H9 (cell line): Measurements from ENCODE around the gene CIPC. TPM values are rescaled to one million over a fixed set of nuclear protein-coding genes. Genes with fewer than 3 reads are reported as not detected.

Source experiments
- DNase-seq: peaks from one replicate; pipeline ENCODE4 v3.0.0-alpha.2; 2017
- H2AFZ ChIP-seq: one replicate; pipeline ENCODE4 v1.6.1; 2013; ENCODE audit warnings: mild to moderate bottlenecking, low read length, control low read depth, moderate library complexity
- H2AK5ac ChIP-seq: 2 replicates; pipeline ENCODE4 v1.6.1; 2013; ENCODE audit warnings: low read length, control low read depth, mixed read lengths; ENCODE audit not compliant: insufficient read length
- H2BK120ac ChIP-seq: one replicate; pipeline ENCODE4 v1.6.1; 2013; ENCODE audit warnings: low read depth, mild to moderate bottlenecking, low read length, control low read depth, inconsistent platforms; ENCODE audit not compliant: poor library complexity, severe bottlenecking
- H2BK12ac ChIP-seq: 2 replicates; pipeline ENCODE4 v1.6.1; 2013; ENCODE audit warnings: low read length, control low read depth, mixed read lengths, low read depth; ENCODE audit not compliant: insufficient read length
- H2BK15ac ChIP-seq: 2 replicates; pipeline ENCODE4 v1.6.1; 2013; ENCODE audit warnings: low read depth, low read length, control low read depth
- H2BK20ac ChIP-seq: one replicate; pipeline ENCODE4 v1.6.1; 2013; ENCODE audit warnings: low read depth, mild to moderate bottlenecking, low read length, control low read depth, inconsistent platforms; ENCODE audit not compliant: poor library complexity, severe bottlenecking
- H2BK5ac ChIP-seq: 2 replicates; pipeline ENCODE4 v1.6.1; 2013; ENCODE audit warnings: low read length, control low read depth, mixed read lengths; ENCODE audit not compliant: insufficient read length
- H3K14ac ChIP-seq: 2 replicates; pipeline ENCODE4 v1.6.1; 2013; ENCODE audit warnings: low read length, control low read depth; ENCODE audit not compliant: insufficient read depth
- H3K18ac ChIP-seq: 2 replicates; pipeline ENCODE4 v1.6.1; 2013; ENCODE audit warnings: low read depth, mild to moderate bottlenecking, mixed read lengths, low read length, control low read depth; ENCODE audit not compliant: insufficient read length
- H3K23ac ChIP-seq: 2 replicates; pipeline ENCODE4 v1.6.1; 2013; ENCODE audit warnings: low read length, control low read depth, mixed read lengths, low read depth; ENCODE audit not compliant: insufficient read length
- H3K23me2 ChIP-seq: 2 replicates; pipeline ENCODE4 v1.6.1; 2013; ENCODE audit warnings: low read depth, mild to moderate bottlenecking, mixed read lengths, low read length, control low read depth; ENCODE audit not compliant: insufficient read length, poor library complexity, severe bottlenecking
- H3K27ac ChIP-seq: 2 replicates; pipeline ENCODE4 v1.5.1; 2013; ENCODE audit warnings: low read length, control low read depth, mixed read lengths, low read depth; ENCODE audit not compliant: insufficient read length
- H3K27me3 ChIP-seq: 2 replicates; pipeline ENCODE4 v1.6.1; 2013; ENCODE audit warnings: low read length, control low read depth, inconsistent platforms; ENCODE audit not compliant: insufficient read depth
- H3K4ac ChIP-seq: 2 replicates; pipeline ENCODE4 v1.6.1; 2013; ENCODE audit warnings: low read depth, mild to moderate bottlenecking, control low read depth, inconsistent platforms, low read length, moderate library complexity
- H3K4me1 ChIP-seq: 2 replicates; pipeline ENCODE4 v1.6.1; 2013; ENCODE audit warnings: low read length, control low read depth, inconsistent platforms; ENCODE audit not compliant: insufficient read depth
- H3K4me2 ChIP-seq: 2 replicates; pipeline ENCODE4 v1.6.1; 2013; ENCODE audit warnings: low read length, control low read depth, mixed read lengths; ENCODE audit not compliant: insufficient read length, insufficient read depth
- H3K56ac ChIP-seq: 2 replicates; pipeline ENCODE4 v1.6.1; 2013; ENCODE audit warnings: low read depth, mild to moderate bottlenecking, mixed read lengths, low read length, control low read depth; ENCODE audit not compliant: insufficient read length
- H3K79me1 ChIP-seq: 2 replicates; pipeline ENCODE4 v1.6.1; 2013; ENCODE audit warnings: low read depth, mild to moderate bottlenecking, moderate library complexity, low read length, control low read depth, inconsistent platforms; ENCODE audit not compliant: insufficient read depth, poor library complexity, severe bottlenecking
- H3K79me2 ChIP-seq: 2 replicates; pipeline ENCODE4 v1.6.1; 2013; ENCODE audit warnings: low read length, control low read depth, inconsistent platforms; ENCODE audit not compliant: insufficient read depth
- H3K9ac ChIP-seq: 2 replicates; pipeline ENCODE4 v1.6.1; 2013; ENCODE audit warnings: low read length, control low read depth, mixed read lengths; ENCODE audit not compliant: insufficient read length; ENCODE audit errors: extremely low read depth
- H3K9me3 ChIP-seq: one replicate; pipeline ENCODE4 v1.6.1; 2013; ENCODE audit warnings: low read depth, low read length, inconsistent platforms; ENCODE audit not compliant: control insufficient read depth
- H3T11ph ChIP-seq: one replicate; pipeline ENCODE4 v1.6.1; 2013; ENCODE audit warnings: mild to moderate bottlenecking, low read length, control low read depth, inconsistent platforms
- H4K20me1 ChIP-seq: one replicate; pipeline ENCODE4 v1.6.1; 2013; ENCODE audit not compliant: control insufficient read depth, insufficient read length, insufficient read depth
- H4K5ac ChIP-seq: 2 replicates; pipeline ENCODE4 v1.6.1; 2013; ENCODE audit warnings: low read depth, mild to moderate bottlenecking, mixed read lengths, low read length, control low read depth; ENCODE audit not compliant: insufficient read length
- H4K8ac ChIP-seq: replicated peaks from 2 replicates; pipeline ENCODE4 v1.6.1; 2013; ENCODE audit warnings: low read length, control low read depth, mixed read lengths, low read depth; ENCODE audit not compliant: insufficient read length
- H4K91ac ChIP-seq: 2 replicates; pipeline ENCODE4 v1.6.1; 2013; ENCODE audit warnings: low read depth, mild to moderate bottlenecking, moderate library complexity, mixed read lengths, low read length, control low read depth; ENCODE audit not compliant: insufficient read length
- H3K27ac Mint-ChIP-seq, 3 experiments: 2 replicates in 2 of 3; 3 replicates in 1 of 3; pipeline ENCODE4 v1.8.0; 2020 to 2021; ENCODE audit warnings: mixed read lengths in 3 of 3, mild to moderate bottlenecking in 1 of 3, moderate library complexity in 1 of 3
- H3K27me3 Mint-ChIP-seq: 2 replicates; pipeline ENCODE4 v1.8.0; 2021; ENCODE audit warnings: low read depth, mild to moderate bottlenecking, moderate library complexity, mixed read lengths
- H3K36me3 Mint-ChIP-seq, 3 experiments: 2 replicates in 2 of 3; 3 replicates in 1 of 3; pipeline ENCODE4 v1.8.0; 2020 to 2021; ENCODE audit warnings: low read depth in 3 of 3, mixed read lengths in 3 of 3; ENCODE audit not compliant: insufficient read depth in 1 of 3
- H3K4me1 Mint-ChIP-seq, 2 experiments: 2 replicates each; pipeline ENCODE4 v1.8.0; 2020; ENCODE audit warnings: mixed read lengths in 2 of 2
- H3K4me3 Mint-ChIP-seq, 2 experiments: 2 replicates in 1 of 2; 3 replicates in 1 of 2; pipeline ENCODE4 v1.8.0; 2020 to 2021; ENCODE audit warnings: mild to moderate bottlenecking in 2 of 2, mixed read lengths in 2 of 2, moderate library complexity in 1 of 2
- H3K9me3 Mint-ChIP-seq, 2 experiments: 2 replicates in 1 of 2; 3 replicates in 1 of 2; pipeline ENCODE4 v1.8.0; 2020; ENCODE audit warnings: mild to moderate bottlenecking in 2 of 2, mixed read lengths in 2 of 2, moderate library complexity in 1 of 2
- WGBS: extraction: QIAGEN DNeasy Blood & Tissue Kit; methylation state at CpG from one replicate; pipeline ENCODE4 v1.1.7; 2013; ENCODE audit warnings: missing lambda C conversion rate, low lambda C conversion rate, mixed read lengths; ENCODE audit not compliant: insufficient read length; ENCODE audit errors: extremely low coverage; 5-methylcytosine and 5-hydroxymethylcytosine counted together
- total RNA-seq: library from RNA; stranded (reverse); gene quantifications from 2 replicates; pipeline ENCODE4 v1.2.1, GENCODE V29; 2021
- TF ChIP-seq, protein P1 (sequence below): fragments of 200-600 bp; sonication (generic); conservative IDR thresholded peaks from 3 replicates; pipeline ENCODE4 v1.8.0; 2021; ENCODE audit warnings: antibody characterized with exemption, mild to moderate bottlenecking

CIPC gene
- total RNA-seq, 1 experiment from 2014 or later = 23.4 TPM

DNA sequence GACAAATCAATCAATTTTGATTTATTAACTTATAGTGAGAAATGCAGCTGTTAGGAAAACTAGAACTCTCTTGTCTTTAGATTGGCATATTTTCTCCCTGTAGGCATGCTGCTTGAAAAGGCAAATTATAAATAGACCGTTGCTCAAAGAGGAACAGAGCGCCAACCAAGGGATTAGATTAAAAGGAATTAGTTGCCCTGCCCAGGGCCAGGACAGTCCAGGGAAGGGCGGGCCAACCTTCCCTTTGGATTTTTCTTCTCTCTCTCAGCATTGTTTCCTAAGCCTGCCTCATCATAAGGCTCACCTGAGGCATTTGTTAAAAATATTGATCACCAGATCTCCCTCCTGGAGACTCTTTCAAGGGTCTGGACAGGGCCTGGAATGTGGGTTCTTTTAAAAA lies 8.6 kb downstream of the CIPC start:
- H2AFZ ChIP-seq = no peak overlapping the region
- Mint-ChIP-seq H3K27me3 (no peaks in the 10 kb centered on the region), H3K4me3 (no peak overlapping the region), H3K9me3 (no peaks in the 10 kb centered on the region; a peak in 1 of 5 replicates), H3K4me1 (peaks cover 57 to 76% of the 10 kb centered on the region in 2 experiments), H3K36me3 (peaks cover 16 to 40% (median 30%) of the 10 kb centered on the region in 3 experiments; a peak in 6 of 7 replicates), H3K27ac (no peak overlapping the region; a peak in 2 of 7 replicates)
- H3K4me2 ChIP-seq = no peak overlapping the region
- H2BK12ac ChIP-seq = no peak overlapping the region
- H2BK5ac ChIP-seq = no peak overlapping the region
- H2BK20ac ChIP-seq = no peak overlapping the region
- H2BK120ac ChIP-seq = no peak overlapping the region
- H3K27ac ChIP-seq = no peak overlapping the region
- TF ChIP-seq, protein P1, sequence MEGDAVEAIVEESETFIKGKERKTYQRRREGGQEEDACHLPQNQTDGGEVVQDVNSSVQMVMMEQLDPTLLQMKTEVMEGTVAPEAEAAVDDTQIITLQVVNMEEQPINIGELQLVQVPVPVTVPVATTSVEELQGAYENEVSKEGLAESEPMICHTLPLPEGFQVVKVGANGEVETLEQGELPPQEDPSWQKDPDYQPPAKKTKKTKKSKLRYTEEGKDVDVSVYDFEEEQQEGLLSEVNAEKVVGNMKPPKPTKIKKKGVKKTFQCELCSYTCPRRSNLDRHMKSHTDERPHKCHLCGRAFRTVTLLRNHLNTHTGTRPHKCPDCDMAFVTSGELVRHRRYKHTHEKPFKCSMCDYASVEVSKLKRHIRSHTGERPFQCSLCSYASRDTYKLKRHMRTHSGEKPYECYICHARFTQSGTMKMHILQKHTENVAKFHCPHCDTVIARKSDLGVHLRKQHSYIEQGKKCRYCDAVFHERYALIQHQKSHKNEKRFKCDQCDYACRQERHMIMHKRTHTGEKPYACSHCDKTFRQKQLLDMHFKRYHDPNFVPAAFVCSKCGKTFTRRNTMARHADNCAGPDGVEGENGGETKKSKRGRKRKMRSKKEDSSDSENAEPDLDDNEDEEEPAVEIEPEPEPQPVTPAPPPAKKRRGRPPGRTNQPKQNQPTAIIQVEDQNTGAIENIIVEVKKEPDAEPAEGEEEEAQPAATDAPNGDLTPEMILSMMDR = no peak
- H2BK15ac ChIP-seq = no peak overlapping the region
- no peaks in the 10 kb centered on the region for H3K9me3 ChIP-seq
- H3K23me2 ChIP-seq = no peaks in the 10 kb centered on the region
- H2AK5ac ChIP-seq = no peak overlapping the region
- H3K4me1 ChIP-seq = peaks cover 15% of the 10 kb centered on the region
- H3T11ph ChIP-seq = no peak overlapping the region
- no peaks in the 10 kb centered on the region for H3K79me1 ChIP-seq
- no peak overlapping the region for H4K8ac ChIP-seq
- no peak overlapping the region for H3K18ac ChIP-seq
- no peak overlapping the region for H3K56ac ChIP-seq
- no CpG with 5 or more reads among the region's 3 CpGs for WGBS
- no peak overlapping the region for H3K23ac ChIP-seq
- DNase-seq = no peak
- H3K9ac ChIP-seq = no peak overlapping the region
- H3K79me2 ChIP-seq = no peaks in the 10 kb centered on the region; the same call in 1 of the 2 replicates
- H3K14ac ChIP-seq = no peak overlapping the region
- H4K20me1 ChIP-seq = no peaks in the 10 kb centered on the region
- no peak overlapping the region for H3K4ac ChIP-seq
- no peak overlapping the region for H4K91ac ChIP-seq
- no peaks in the 10 kb centered on the region for H3K27me3 ChIP-seq
- H4K5ac ChIP-seq = no peak overlapping the region
